GF-D8 (cell line): ENCODE measurements around the gene NDUFA13.

Experiments used
- DNase-seq: peaks from one replicate; lab custom pipeline; 2025; lab: John Stamatoyannopoulos, UW

NDUFA13 gene

GRCh38 chr19:19510432-19510831, 5.6 kb upstream of the NDUFA13 start:
- DNase-seq, result no peak

DNA sequence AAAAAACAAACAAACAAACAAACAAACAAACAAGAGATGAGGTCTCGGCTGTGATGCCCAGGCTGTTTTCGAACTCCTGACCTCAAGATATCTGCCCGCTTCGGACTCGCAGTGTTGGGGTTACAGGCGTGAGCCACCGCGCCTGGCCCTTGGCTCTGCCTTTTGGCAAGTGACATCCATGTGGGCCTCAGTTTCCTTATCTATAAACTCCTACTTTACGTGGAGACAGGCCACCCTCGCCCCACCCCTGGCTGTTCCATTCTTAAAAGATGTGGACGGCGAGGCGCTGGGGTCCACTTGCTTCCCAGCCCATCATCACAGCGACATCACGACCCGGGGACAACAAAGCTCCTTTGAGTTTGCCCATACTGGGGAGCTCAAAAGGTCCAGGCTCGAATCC, 2.3 kb upstream of the NDUFA13 start:
- no peak for DNase-seq

DNA sequence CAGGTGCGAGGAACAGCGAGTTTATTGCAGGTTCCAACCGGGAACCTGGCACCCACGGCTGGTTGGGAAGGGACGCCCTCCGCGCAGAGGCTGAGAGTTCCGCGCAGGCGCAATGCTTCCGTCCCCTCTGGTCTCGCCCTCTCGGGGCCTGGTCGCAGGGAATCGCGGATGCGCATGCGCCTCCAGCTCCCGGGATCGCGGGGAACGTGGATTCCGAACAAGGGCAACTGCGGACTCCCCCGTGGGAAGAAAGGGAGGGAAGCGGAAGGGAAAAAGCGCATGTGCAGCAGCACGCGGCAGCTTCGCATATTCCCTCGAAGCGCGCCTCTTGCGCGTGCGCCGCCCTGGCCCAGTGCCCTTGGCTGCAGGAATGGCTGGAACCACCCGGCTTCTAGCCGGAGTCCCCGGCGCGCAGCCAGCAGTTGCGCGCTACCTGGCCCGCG, 1.8 kb upstream of the NDUFA13 start:
- no peak for DNase-seq

DNA sequence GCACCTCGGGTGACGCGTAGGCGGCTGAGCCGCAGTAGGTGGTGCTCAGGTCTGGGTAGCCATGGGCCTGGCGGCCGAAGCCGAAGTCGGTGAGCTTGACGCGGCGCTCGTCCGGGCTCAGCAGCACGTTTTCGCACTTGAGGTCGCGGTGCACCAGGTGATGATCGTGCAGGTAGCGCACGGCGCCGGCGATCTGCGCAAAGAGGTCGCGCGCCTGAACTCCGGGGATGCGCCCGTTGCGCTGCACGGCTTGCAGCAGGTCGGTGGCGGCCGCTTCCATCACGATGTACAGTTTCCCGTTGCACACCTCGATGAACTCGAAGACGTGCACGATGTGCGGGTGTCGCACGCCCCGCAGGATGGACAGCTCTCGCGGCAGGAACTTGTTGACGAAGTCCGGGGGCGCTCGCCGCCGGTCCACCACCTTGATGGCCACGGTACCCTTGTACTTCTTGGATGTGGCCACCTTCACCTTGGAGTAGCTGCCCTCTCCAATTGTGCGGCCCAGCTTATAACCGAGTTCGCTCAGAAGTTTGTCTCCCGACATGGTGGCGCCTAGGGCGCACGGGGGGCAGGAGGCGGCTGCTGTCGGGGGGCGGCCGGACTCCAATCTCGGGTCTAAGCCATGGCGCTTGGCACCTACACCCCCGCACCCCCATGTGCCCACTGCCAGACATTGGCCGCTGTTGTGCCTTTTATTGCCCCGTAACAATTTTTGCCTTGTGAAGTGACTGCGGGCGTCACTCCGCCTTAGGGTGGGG, 964 bp upstream of the NDUFA13 start, which contains the start of gene TSSK6:
Gene TSSK6 (minus strand): TSS at position 668 of the 761 bp plus-strand sequence. CDS start 121 bp downstream, at position 547.
- no peak for DNase-seq

GRCh38 chr19:19517235-19517619, 1.2 kb downstream of the NDUFA13 start:
- no peak for DNase-seq

- no peak for DNase-seq
Measured at GRCh38 chr19:19520989-19521388, 5.0 kb downstream of the NDUFA13 start.

GRCh38 chr19:19523177-19523576, 7.2 kb downstream of the NDUFA13 start:
- DNase-seq, result no peak

DNA sequence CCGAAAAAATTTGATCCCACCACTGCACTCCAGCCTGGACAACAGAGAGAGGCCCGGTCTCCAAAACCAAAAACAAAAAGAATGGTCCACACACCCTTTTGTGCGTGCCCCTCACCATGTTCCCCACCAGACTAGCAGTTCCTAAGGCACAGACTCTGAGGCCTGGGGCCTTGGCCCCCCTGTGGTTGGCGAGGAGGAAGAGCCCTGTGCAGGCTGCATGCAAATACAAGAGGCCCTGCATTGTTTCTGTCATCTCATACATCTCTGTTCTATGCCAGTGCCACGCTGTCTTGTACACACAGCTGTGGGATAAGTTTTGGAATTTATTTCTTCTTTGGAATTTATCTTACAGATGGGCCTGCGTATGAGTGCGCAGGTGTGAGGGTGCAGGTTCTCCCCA, 8.0 kb downstream of the NDUFA13 start:
- no peak for DNase-seq

- no peak for DNase-seq
Measured at GRCh38 chr19:19525611-19526380, 9.8 kb downstream of the NDUFA13 start.

DNA sequence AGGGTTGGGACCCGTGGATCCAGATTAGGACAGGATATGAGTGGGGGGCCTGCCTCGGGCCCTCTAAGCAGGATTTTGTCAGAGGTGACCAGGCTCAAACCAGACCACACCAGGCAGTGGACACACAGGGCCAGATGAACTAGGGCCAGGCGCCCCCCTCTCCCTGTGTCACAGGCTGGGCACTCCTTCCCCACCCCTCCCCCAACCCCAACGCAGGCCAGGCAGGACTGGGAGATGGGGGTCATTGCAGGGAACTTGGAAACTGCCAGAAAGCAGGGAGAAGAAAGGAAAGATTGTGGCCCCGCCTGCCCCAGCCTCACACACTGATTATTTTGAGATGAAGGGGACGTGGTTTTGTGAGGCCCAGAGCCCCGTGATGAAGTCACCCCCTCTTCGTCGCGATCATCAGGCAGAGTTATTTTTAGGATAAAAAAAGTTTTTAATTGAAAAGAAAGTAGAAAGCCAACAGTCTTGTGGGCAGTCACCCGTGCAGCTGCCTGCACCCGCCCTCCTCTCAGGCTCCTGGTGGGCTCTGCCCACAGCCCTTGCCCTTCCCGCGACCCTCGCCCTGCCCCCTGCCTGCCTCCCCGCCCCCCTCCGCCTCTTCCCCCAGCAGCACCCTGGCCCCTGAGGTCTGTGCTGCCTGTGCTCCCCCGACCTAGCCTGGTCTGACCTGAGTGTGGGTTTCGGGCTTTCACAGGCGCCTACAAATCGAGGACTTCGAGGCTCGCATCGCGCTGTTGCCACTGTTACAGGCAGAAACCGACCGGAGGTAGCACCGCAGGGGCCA, 10.8 kb downstream of the NDUFA13 start:
- no peak for DNase-seq

- DNase-seq, result no peak
Measured at GRCh38 chr19:19527371-19527656, 11.3 kb downstream of the NDUFA13 start.

DNA sequence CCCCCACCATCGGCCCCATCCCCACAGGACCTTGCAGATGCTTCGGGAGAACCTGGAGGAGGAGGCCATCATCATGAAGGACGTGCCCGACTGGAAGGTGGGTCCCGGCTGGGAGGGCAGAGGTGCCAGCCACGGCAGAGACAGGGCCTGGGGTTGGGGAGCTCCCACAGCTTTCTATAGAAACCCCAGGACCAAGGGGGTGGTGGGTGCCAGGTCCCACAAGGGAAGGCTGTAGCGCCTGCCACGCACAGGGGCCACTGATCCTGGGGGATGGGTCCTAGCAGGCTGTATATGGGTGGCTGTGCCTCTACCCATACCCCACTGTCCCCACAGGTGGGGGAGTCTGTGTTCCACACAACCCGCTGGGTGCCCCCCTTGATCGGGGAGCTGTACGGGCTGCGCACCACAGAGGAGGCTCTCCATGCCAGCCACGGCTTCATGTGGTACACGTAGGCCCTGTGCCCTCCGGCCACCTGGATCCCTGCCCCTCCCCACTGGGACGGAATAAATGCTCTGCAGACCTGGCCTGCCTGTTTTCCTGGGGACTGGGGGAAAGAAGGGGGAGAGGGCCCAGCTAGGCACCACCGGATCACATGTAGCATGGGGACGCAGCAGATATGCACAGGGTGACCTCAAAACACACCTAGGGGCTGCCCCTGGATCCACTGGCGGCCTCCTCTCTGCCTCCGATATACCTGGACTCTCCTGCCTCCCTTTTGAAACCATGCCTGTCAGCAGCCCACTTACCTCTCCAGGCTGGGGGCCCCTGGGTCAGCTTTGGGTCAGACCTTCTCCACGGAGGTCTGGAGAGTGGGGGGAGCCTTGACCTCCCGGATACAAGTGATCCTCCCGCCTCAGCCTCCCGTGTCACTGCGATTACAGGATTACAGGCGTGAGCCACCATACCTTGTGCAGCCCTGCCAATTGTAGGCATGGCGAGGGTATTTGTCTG, 11.9 kb downstream of the NDUFA13 start:
- DNase-seq, result no peak

GRCh38 chr19:19528721-19529490, 12.9 kb downstream of the NDUFA13 start, which contains the start of gene YJEFN3:
YJEFN3 (plus strand) TSS chr19:19528911; CDS start chr19:19528933, 22 bp downstream.
- no peak for DNase-seq

GRCh38 chr19:19529783-19530422, 13.9 kb downstream of the NDUFA13 start:
- DNase-seq, result no peak

DNA sequence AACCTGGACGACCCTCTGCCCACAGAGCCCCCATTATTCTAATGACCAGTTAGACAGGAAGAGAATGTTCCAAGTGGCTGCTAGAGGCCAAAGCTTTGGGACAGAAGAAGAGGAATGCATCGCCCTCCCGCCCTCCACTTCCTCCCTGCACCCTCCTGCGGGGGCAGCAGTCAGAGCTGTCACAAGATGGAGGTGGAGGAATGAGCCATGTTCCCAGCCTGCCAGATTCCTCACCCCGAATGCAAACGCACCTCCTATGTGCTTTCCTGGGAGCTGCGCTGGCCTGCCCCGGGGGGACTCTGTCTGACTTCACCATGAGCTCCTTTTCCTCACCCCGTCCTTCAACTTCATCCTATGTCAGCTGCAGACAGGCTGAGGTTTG, 14.4 kb downstream of the NDUFA13 start:
- no peak for DNase-seq

- DNase-seq, result no peak
Measured at GRCh38 chr19:19530889-19531288, 14.9 kb downstream of the NDUFA13 start.

DNA sequence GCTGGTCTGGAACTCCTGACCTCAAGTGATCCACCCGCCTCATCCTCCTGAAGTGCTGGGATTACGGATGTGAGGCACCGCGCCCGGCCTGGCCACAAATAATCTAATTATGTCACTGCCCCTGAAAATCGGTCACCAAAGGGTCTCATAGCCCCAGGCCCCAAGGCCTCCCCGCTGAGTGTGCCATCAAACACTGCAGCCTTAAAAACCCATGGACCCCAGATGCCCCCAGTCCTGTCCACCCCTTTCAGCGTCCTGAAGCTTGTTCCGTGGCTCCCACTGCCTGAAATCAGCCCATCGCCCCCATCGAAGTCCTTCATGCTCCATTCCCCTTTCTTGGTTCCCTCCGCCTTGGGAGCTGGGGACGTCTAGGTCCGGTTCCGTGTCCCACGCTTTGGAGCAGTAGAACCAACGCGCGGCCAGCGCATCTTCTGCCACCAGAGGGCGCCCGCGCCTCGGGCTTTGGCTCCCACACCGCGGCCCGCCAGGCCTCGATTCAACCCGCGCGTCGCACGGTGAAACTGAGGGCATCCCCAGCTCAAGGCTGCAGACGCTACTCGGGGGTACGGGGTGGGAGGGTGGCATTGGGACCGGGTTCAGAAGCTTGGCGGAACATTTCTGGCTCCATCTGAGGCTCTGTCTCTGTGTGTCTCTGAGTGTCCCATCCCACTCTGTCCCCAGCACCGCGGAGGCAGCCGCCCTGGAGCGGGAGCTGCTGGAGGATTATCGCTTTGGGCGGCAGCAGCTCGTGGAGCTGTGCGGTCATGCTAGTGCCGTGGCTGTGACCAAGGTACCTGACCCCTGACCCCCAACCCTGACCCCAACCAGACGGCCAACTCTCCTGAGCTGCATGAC, 16.2 kb downstream of the NDUFA13 start:
- peak; percentile 4 for DNase-seq

DNA sequence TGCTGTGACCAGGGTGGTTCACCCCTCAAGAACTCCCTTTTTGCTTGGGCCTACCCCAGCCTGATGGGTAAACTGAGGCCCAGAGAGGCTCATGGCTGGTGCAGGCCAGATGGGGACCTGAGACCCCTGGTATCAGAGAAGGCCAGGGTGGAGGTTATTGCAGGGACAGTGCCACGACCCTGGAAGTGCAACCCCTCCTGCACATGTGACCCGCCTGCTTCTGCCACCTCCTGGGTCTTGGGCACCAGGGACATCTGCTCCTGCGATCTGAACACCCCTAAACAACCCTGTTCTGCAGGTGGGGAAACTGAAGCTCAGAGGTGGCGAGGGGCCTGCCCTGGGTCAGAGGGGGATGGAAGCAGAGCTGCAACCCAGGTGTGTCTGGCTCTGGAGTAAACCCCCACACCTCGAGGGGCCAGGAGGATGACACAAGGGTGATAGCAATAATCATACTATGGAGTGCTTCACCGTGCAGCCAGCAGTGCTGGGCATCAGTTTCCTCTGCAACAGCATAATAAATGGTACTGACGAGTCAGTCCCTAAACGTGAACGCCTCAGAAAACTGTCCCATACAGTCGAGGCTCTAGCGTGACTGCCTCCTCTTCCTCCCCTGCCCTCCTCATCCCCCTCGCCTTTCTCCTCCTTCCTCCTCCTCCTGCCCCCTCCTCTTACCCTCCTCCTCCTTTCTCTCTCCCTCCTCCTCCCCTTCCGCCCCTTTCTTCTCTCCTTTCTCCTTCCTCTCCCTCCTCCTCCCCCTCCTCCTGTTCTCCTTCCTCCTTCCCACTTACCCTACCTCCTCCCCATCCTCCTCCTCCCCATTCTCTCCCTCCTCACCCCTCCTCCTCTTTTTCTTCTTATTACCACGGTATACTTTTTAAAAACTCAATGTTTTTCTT, 17.0 kb downstream of the NDUFA13 start:
- no peak for DNase-seq
